ENCODE measurements around the gene SUPT5H.

SUPT5H gene

DNA sequence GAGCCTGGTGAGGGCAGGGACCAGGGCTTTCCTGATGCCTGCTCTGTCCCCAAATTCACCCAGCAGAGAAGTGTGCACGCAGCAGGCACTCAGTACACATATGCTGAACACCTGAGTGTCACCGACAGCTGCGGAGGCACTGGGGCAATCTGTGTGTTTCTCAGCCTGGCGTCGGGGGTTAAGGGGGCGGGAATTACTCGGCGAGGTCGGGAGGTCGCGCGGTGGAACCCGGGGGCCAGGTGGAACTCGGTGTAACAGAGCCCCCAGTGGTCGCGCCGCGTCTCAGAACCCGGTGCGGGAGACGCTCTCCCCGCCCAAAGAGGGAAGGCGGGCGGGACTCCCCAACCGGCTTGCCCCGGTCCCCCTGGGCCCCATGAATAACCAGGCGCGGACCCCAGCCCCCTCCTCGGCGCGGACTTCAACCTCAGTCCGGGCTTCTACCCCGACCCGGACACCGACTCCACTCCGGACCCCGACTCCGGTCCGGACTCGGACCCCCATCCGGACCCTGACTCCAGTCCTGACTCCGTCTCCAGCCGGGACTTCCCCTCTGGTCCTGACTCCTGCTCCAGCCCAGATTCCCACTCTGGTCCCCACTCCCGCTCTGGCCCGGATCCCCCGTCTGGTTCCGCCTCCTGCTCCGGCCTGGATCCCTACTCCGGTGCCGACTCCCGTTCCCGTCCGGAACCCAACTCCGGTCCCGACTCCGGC is 69.6 kb downstream of the SUPT5H start, which contains the start of gene SELENOV:
Gene SELENOV, plus strand, starts transcription at position 300 of the 711 bp plus-strand sequence. Its CDS starts 74 bp downstream, at position 374.
- DNase-seq (ENCODE audit: low read depth): no peak

DNA sequence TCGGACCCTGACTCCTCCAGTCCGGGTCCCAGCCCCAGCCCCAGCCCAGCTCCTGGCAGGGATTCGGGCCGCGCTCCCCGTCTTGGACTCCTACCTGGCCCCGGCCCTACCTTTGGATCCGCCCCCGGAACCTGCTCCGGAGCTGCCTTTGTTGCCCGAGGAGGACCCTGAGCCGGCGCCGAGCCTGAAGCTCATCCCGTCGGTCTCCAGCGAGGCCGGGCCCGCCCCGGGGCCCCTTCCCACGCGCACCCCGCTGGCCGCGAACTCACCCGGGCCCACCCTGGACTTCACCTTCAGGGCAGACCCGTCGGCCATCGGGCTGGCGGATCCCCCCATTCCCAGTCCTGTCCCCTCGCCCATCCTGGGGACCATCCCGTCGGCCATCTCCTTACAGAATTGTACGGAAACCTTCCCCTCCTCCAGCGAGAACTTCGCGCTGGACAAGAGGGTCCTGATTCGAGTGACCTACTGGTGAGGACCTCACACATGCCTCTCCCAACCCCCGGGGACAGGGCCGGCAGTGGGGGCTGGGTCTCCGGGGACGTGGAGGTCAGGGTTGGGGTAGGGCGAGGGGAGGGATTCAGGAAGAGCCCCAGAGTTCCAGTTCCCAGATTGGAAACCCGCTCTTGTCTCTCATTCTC is 70.3 kb downstream of the SUPT5H start:
- H3K4me3 ChIP-seq (ENCODE audit: control insufficient read depth, low read depth, low read length): peak overlapping the region; percentile 18
- DNase-seq (ENCODE audit: low read depth): no peak
- TF ChIP-seq, protein P1, sequence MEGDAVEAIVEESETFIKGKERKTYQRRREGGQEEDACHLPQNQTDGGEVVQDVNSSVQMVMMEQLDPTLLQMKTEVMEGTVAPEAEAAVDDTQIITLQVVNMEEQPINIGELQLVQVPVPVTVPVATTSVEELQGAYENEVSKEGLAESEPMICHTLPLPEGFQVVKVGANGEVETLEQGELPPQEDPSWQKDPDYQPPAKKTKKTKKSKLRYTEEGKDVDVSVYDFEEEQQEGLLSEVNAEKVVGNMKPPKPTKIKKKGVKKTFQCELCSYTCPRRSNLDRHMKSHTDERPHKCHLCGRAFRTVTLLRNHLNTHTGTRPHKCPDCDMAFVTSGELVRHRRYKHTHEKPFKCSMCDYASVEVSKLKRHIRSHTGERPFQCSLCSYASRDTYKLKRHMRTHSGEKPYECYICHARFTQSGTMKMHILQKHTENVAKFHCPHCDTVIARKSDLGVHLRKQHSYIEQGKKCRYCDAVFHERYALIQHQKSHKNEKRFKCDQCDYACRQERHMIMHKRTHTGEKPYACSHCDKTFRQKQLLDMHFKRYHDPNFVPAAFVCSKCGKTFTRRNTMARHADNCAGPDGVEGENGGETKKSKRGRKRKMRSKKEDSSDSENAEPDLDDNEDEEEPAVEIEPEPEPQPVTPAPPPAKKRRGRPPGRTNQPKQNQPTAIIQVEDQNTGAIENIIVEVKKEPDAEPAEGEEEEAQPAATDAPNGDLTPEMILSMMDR (IDR thresholded peaks at IDR 0.05; ENCODE audit: control insufficient read depth, insufficient read depth, low read depth, low read length, missing control alignments): no peak

More for the DNA sequence above, 69.6 kb downstream of the SUPT5H start, which contains the start of gene SELENOV:
- peak within 1 kb of the TSS; percentile 18 for H3K4me3 ChIP-seq (ENCODE audit: control insufficient read depth, low read depth, low read length)
- TF ChIP-seq, protein P1 (IDR thresholded peaks at IDR 0.05; ENCODE audit: control insufficient read depth, insufficient read depth, low read depth, low read length, missing control alignments): no peak

DNA sequence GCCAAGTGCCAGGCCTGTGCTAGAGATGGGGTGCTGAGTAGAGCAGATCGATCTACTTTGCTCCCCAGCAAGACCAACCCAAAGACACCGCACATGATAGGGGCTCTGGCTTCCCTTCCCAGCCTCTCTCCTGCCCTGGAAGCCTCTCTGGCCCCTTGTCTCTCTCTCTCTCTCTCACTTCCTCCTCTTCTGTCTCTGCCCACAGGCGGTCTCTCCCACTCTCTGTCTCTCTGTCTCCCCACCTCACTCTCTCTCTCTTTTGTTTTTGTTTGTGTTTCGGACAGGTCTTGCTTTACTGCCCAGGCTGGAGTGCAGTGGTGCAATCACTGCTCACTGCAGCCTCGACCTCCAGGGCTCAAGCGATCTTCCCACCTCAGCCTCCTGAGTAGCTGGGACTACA is 70.9 kb downstream of the SUPT5H start:
- TF ChIP-seq, protein P1 (IDR thresholded peaks at IDR 0.05; ENCODE audit: control insufficient read depth, insufficient read depth, low read depth, low read length, missing control alignments): no peak
- DNase-seq (ENCODE audit: low read depth): no peak
- H3K4me3 ChIP-seq (ENCODE audit: control insufficient read depth, low read depth, low read length): no peak overlapping the region

DNA sequence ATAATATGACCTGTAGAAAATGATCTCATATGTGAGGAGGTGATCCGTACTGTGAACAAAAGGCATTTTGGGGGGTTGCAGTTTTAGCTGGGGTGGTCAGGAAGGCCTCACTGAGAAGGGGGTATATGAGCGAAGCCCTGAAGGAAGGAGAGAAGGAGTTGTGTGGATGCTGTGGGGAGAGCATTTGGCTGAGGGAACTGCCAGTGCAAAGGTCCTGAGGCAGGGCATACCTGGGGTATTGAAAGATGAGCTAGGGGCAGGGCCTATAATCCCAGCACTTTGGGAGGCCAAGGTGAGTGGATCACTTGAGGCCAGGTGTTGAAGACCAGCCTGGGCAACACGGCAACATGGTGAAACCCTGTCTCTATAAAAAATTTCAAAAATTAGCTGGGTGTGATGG is 72.0 kb downstream of the SUPT5H start:
- no peak for DNase-seq (ENCODE audit: low read depth)

DNA sequence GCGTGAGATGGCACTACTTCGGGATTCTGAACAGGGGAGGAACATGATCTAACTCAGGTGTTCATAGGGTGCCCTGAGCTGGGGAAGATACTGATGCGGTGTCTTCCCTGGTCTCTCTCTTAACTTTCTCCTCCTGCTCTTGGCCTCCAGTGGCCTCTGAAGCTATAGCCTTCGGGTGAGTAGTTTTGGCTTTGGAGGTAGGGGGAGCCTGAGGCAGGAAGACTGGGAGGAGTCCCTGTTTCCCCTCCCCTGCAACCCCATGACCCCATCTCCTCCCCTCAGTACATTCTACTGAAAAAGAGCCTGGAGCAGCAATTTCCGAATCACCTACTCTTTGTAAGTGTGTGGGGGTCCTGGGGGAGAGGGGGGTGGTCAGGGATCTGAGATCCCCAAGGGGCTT is 73.1 kb downstream of the SUPT5H start:
- no peak overlapping the region for H3K4me3 ChIP-seq (ENCODE audit: control insufficient read depth, low read depth, low read length)
- TF ChIP-seq, protein P1 (IDR thresholded peaks at IDR 0.05; ENCODE audit: control insufficient read depth, insufficient read depth, low read depth, low read length, missing control alignments): no peak
- no peak for DNase-seq (ENCODE audit: low read depth)

More for the DNA sequence above, 72.0 kb downstream of the SUPT5H start:
- TF ChIP-seq, protein P1 (IDR thresholded peaks at IDR 0.05; ENCODE audit: control insufficient read depth, insufficient read depth, low read depth, low read length, missing control alignments): no peak
- H3K4me3 ChIP-seq (ENCODE audit: control insufficient read depth, low read depth, low read length): no peak overlapping the region

DNA sequence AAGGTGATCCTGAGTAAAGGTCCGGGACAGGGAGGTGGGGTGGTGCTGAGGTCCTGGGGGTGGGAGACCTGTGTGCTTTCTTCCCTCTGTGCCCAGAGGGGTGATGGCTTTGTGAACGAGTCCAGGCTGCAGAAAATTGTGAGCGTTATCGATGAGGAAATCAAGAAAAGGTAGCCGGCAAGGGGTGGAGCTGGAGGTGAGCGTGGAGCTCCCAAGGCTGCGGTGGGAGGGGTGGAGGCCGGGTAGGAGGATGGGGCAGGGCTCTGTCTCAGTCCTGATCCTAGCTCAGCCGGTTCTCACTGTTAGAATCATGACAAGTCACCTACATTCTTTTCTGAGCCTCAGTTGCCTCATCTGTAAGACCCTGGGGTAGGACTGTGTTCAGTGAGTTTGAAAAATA is 73.6 kb downstream of the SUPT5H start:
- no peak overlapping the region for H3K4me3 ChIP-seq (ENCODE audit: control insufficient read depth, low read depth, low read length)
- TF ChIP-seq, protein P1 (IDR thresholded peaks at IDR 0.05; ENCODE audit: control insufficient read depth, insufficient read depth, low read depth, low read length, missing control alignments): no peak

More for the DNA sequence above, 73.6 kb downstream of the SUPT5H start:
- DNase-seq (ENCODE audit: low read depth): no peak
